IMR-90 (cell line): ENCODE data around the gene UAP1. TPM values are rescaled to one million over a fixed set of nuclear protein-coding genes. Genes with fewer than 3 reads are reported as not detected.

Source experiments
- ATAC-seq: fragments of 200-7000 bp; cut with Tn5 transposase; 2 replicates; pipeline ENCODE4 v1.9.1; 2020; ENCODE audit warnings: low read depth, mild to moderate bottlenecking, moderate library complexity
- BruUV-seq: library from RNA; stranded (reverse); fragments of 400-500 nt; replicated peaks from 2 replicates; lab custom pipeline; 2021; lab: Mats Ljungman, UMichigan
- CTCF ChIA-PET: fragments of 300-600 bp; formaldehyde crosslinking; extraction: SDS; loops from one replicate; lab custom pipeline; 2021; ENCODE audit warnings: antibody characterized with exemption; lab: Yijun Ruan, JAX
- POLR2A ChIA-PET: fragments of 300-600 bp; sonication (Branson Sonifier 250); formaldehyde crosslinking; loops from one replicate; lab custom pipeline; 2022; ENCODE audit warnings: antibody characterized with exemption; ENCODE audit not compliant: unreplicated experiment; lab: Charles Lee
- DNase-seq: peaks from one replicate; pipeline ENCODE4 v3.0.0; 2013
- H2AFZ ChIP-seq: replicated peaks from 2 replicates; pipeline ENCODE3; 2013; ENCODE audit warnings: low read length, mild to moderate bottlenecking; ENCODE audit not compliant: poor library complexity
- H2AK5ac ChIP-seq: 2 replicates; pipeline ENCODE4 v1.6.1; 2013; ENCODE audit warnings: low read depth, low read length, inconsistent platforms
- H2AK9ac ChIP-seq: replicated peaks from 2 replicates; pipeline ENCODE3; 2013; ENCODE audit warnings: mild to moderate bottlenecking, low read depth, low read length, moderate library complexity; ENCODE audit not compliant: poor library complexity
- H2BK120ac ChIP-seq: 2 replicates; pipeline ENCODE4 v1.6.1; 2013; ENCODE audit warnings: low read depth, low read length, inconsistent platforms
- H2BK15ac ChIP-seq: 3 replicates; pipeline ENCODE4 v1.6.1; 2013; ENCODE audit warnings: low read depth, low read length, inconsistent platforms
- H2BK20ac ChIP-seq: 2 replicates; pipeline ENCODE4 v1.6.1; 2013; ENCODE audit warnings: low read depth, mild to moderate bottlenecking, inconsistent platforms, low read length, moderate library complexity
- H2BK5ac ChIP-seq: 2 replicates; pipeline ENCODE4 v1.6.1; 2013; ENCODE audit warnings: mild to moderate bottlenecking, low read depth, low read length, inconsistent platforms; ENCODE audit not compliant: poor library complexity, severe bottlenecking
- H3K14ac ChIP-seq: replicated peaks from 2 replicates; pipeline ENCODE4 v1.6.1; 2013; ENCODE audit warnings: low read depth, low read length, inconsistent platforms
- H3K18ac ChIP-seq: 2 replicates; pipeline ENCODE4 v1.6.1; 2013; ENCODE audit warnings: low read depth, low read length, control low read depth
- H3K23ac ChIP-seq: 2 replicates; pipeline ENCODE4 v1.6.1; 2013; ENCODE audit warnings: low read depth, low read length, inconsistent platforms
- H3K27ac ChIP-seq: 2 replicates; pipeline ENCODE4 v1.5.1; 2013; ENCODE audit warnings: mild to moderate bottlenecking, control low read depth, low read length; ENCODE audit not compliant: insufficient read depth
- H3K27me3 ChIP-seq: 2 replicates; pipeline ENCODE4 v1.6.1; 2013; ENCODE audit warnings: low read length; ENCODE audit not compliant: control insufficient read depth, insufficient read depth
- H3K36me3 ChIP-seq: 2 replicates; pipeline ENCODE4 v1.6.1; 2013; ENCODE audit warnings: low read length, mixed read lengths; ENCODE audit not compliant: control insufficient read depth, insufficient read depth
- H3K4ac ChIP-seq: 2 replicates; pipeline ENCODE4 v1.6.1; 2013; ENCODE audit warnings: low read depth, low read length, inconsistent platforms
- H3K4me1 ChIP-seq: 2 replicates; pipeline ENCODE4 v1.6.1; 2013; ENCODE audit warnings: low read length, mixed read lengths; ENCODE audit not compliant: control insufficient read depth, insufficient read depth
- H3K4me2 ChIP-seq: 2 replicates; pipeline ENCODE4 v1.6.1; 2013; ENCODE audit warnings: low read depth, mild to moderate bottlenecking, control low read depth, low read length, moderate library complexity
- H3K4me3 ChIP-seq: 2 replicates; pipeline ENCODE4 v1.5.1; 2013; ENCODE audit warnings: low read depth, mild to moderate bottlenecking, control low read depth, low read length, moderate library complexity; ENCODE audit not compliant: insufficient read depth
- H3K56ac ChIP-seq: 2 replicates; pipeline ENCODE4 v1.6.1; 2013; ENCODE audit warnings: low read length, inconsistent platforms; ENCODE audit not compliant: insufficient read depth; ENCODE audit errors: extremely low read depth
- H3K79me1 ChIP-seq, 2 experiments: 2 replicates each; pipeline ENCODE4 v1.6.1; 2013; ENCODE audit warnings: low read length in 2 of 2, inconsistent platforms in 1 of 2, low read depth in 1 of 2
- H3K9ac ChIP-seq: 2 replicates; pipeline ENCODE4 v1.6.1; 2013; ENCODE audit warnings: low read depth, low read length, control low read depth
- H3K9me1 ChIP-seq: 2 replicates; pipeline ENCODE4 v1.6.1; 2013; ENCODE audit warnings: low read length, inconsistent platforms; ENCODE audit not compliant: insufficient read depth
- H3K9me3 ChIP-seq: 2 replicates; pipeline ENCODE4 v1.6.1; 2013; ENCODE audit warnings: low read length; ENCODE audit not compliant: control insufficient read depth, insufficient read depth
- H4K20me1 ChIP-seq: 2 replicates; pipeline ENCODE4 v1.6.1; 2013; ENCODE audit warnings: low read length, inconsistent platforms; ENCODE audit not compliant: insufficient read depth
- H4K5ac ChIP-seq: 2 replicates; pipeline ENCODE4 v1.6.1; 2013; ENCODE audit warnings: mild to moderate bottlenecking, low read depth, low read length, control low read depth
- H4K8ac ChIP-seq, 2 experiments: 2 replicates each; pipeline ENCODE4 v1.6.1; 2013; ENCODE audit warnings: low read depth in 2 of 2, low read length in 2 of 2, control low read depth in 1 of 2, inconsistent platforms in 1 of 2
- H4K91ac ChIP-seq: 2 replicates; pipeline ENCODE4 v1.6.1; 2013; ENCODE audit warnings: low read depth, low read length, inconsistent platforms; ENCODE audit not compliant: insufficient read depth
- BHLHE40 ChIP-seq: fragments of 150-350 bp; IDR thresholded peaks from 2 replicates; pipeline ENCODE4 v1.6.1; 2016; ENCODE audit warnings: mild to moderate bottlenecking, low read depth, low read length
- CEBPB ChIP-seq: IDR thresholded peaks from 2 replicates; pipeline ENCODE4 v1.6.1; 2012; ENCODE audit warnings: low read depth, low read length, improper control_type of control experiment
- CTCF ChIP-seq: conservative IDR thresholded peaks from 2 replicates; pipeline ENCODE4 v1.5.1; 2012; ENCODE audit warnings: mild to moderate bottlenecking, low read depth, low read length, improper control_type of control experiment
- ELK1 ChIP-seq: fragments of 150-350 bp; IDR thresholded peaks from 2 replicates; pipeline ENCODE4 v1.6.1; 2016; ENCODE audit warnings: low read depth, mild to moderate bottlenecking, low read length, moderate library complexity, borderline replicate concordance
- FOS ChIP-seq: fragments of 150-350 bp; IDR thresholded peaks from 2 replicates; pipeline ENCODE4 v1.6.1; 2016; ENCODE audit warnings: low read depth, low read length
- MAFK ChIP-seq: IDR thresholded peaks from 2 replicates; pipeline ENCODE4 v1.6.1; 2012; ENCODE audit warnings: low read depth, low read length, improper control_type of control experiment
- MAZ ChIP-seq: IDR thresholded peaks from 2 replicates; pipeline ENCODE4 v1.6.1; 2012; ENCODE audit warnings: low read depth, mild to moderate bottlenecking, low read length, improper control_type of control experiment, moderate library complexity, borderline replicate concordance
- MXI1 ChIP-seq: IDR thresholded peaks from 2 replicates; pipeline ENCODE4 v1.6.1; 2012; ENCODE audit warnings: low read depth, mild to moderate bottlenecking, low read length, moderate library complexity, borderline replicate concordance
- NFE2L2 ChIP-seq: fragments of 150-350 bp; IDR thresholded peaks from 2 replicates; pipeline ENCODE4 v1.6.1; 2016; ENCODE audit warnings: low read depth, mild to moderate bottlenecking, low read length
- POLR2A ChIP-seq: IDR thresholded peaks from 2 replicates; pipeline ENCODE4 v1.6.1; 2012; ENCODE audit warnings: mild to moderate bottlenecking, low read depth, low read length
- RCOR1 ChIP-seq: IDR thresholded peaks from 2 replicates; pipeline ENCODE4 v1.6.1; 2012; ENCODE audit warnings: mild to moderate bottlenecking, low read length, improper control_type of control experiment; ENCODE audit not compliant: insufficient replicate concordance
- SMC3 ChIP-seq: fragments of 150-350 bp; IDR thresholded peaks from 2 replicates; pipeline ENCODE4 v1.6.1; 2016; ENCODE audit warnings: low read depth, mild to moderate bottlenecking, antibody characterized with exemption, low read length, moderate library complexity
- USF2 ChIP-seq: fragments of 150-350 bp; IDR thresholded peaks from 2 replicates; pipeline ENCODE4 v1.6.1; 2017; ENCODE audit warnings: mild to moderate bottlenecking, antibody characterized with exemption, low read length, low read depth
- WGBS, 2 experiments: methylation state at CpG; one replicate each; pipeline versions ENCODE4 v1.1.5 to v1.1.7; 2013; ENCODE audit warnings: missing lambda C conversion rate in 2 of 2; ENCODE audit not compliant: insufficient read length in 1 of 2; ENCODE audit errors: extremely low coverage in 2 of 2; 5-methylcytosine and 5-hydroxymethylcytosine counted together
- dilution Hi-C: fragments of 300-500 bp; cut with HindIII; formaldehyde crosslinking; loops from one replicate; pipeline ENCODE4 v1.14.3; 2018; ENCODE audit warnings: low sequenced_read_pairs; ENCODE audit not compliant: unreplicated experiment
- in situ Hi-C: fragments of 300-500 bp; cut with MboI; formaldehyde crosslinking; loops from 3 replicates; pipeline ENCODE4 v1.14.3; 2019; ENCODE audit warnings: low sequenced_read_pairs, inconsistent platforms, mixed read lengths
- intact Hi-C: fragments of 100-400 bp; cut with micrococcal nuclease; formaldehyde crosslinking; loops from 2 replicates; pipeline ENCODE4 v1.10.0; 2022
- polyA plus RNA-seq, 3 experiments: library from polyadenylated mRNA; depleted of rRNA; stranded (reverse); fragments of >200 nt; gene quantifications; 2 replicates each; pipeline ENCODE4 v1.2.3, GENCODE V29; 2012; ENCODE audit warnings: low replicate concordance in 1 of 3
- total RNA-seq: library from RNA; depleted of rRNA; stranded (reverse); fragments of >200 nt; gene quantifications from 2 replicates; pipeline ENCODE4 v1.2.3, GENCODE V29; 2012

UAP1 gene
- total and polyA plus RNA-seq, 2 of the 4 experiments (the other 2 are of a cell fraction), result 93.4 to 196 TPM

GRCh38 chr1:162536511-162536910, 25.0 kb upstream of the UAP1 start:
- Histone ChIP-seq H3K9me3 (no peaks in the 10 kb centered on the region), H4K91ac (peak overlapping the region; percentile 60), H3K14ac (peak overlapping the region; percentile 47; the same call in 1 of the 2 replicates), H3K4ac (peak overlapping the region; percentile 44), H3K18ac (peak overlapping the region; percentile 10; the same call in 1 of the 2 replicates), H3K27ac (no peak overlapping the region; the same call in 1 of the 2 replicates), H3K36me3 (no peaks in the 10 kb centered on the region), H4K8ac (peak overlapping the region in 1 of 2 experiments; percentile 37; a peak in 2 of 4 replicates), H2BK20ac (peak overlapping the region; percentile 77; the same call in 1 of the 2 replicates), H2AK9ac (no peak overlapping the region), H3K79me1 (0 out of 4 replicates have a peak, but pooled peaks cover 0 to 4% of the 10 kb centered on the region in 2 experiments), H3K27me3 (no peaks in the 10 kb centered on the region), H3K9ac (no peak overlapping the region), H2BK15ac (peak overlapping the region; percentile 46; the same call in 1 of the 3 replicates), H3K4me3 (no peak overlapping the region), H3K9me1 (no peaks in the 10 kb centered on the region), H2AFZ (no peak overlapping the region), H4K5ac (peak overlapping the region; percentile 1; the same call in 1 of the 2 replicates), H3K56ac (no peak overlapping the region), H3K4me1 (peaks cover 10% of the 10 kb centered on the region), H2BK5ac (peak overlapping the region; percentile 44), H2BK120ac (peak overlapping the region; percentile 78), H3K4me2 (no peak overlapping the region), H4K20me1 (no peaks in the 10 kb centered on the region), H3K23ac (peak overlapping the region; percentile 39; the same call in 1 of the 2 replicates), H2AK5ac (peak overlapping the region; percentile 80)
- ATAC-seq (no peak), DNase-seq (peak; percentile 59)
- CTCF ChIA-PET, result interaction anchor here (0.7 kb wide), 1 partner anchor 198 kb away, joined by 3 read pairs; no protein-coding TSS in a partner anchor
- WGBS, 2 experiments, result no CpG with 5 or more reads among the region's 2 CpGs
- in situ Hi-C loops (no loop called here), dilution Hi-C loops (no loop called here), intact Hi-C loops (no loop called here)
- BruUV-seq, result no TSS peak
- no peak for TF ChIP-seq FOS
- no peak for TF ChIP-seq POLR2A
- no peak for TF ChIP-seq BHLHE40
- TF ChIP-seq RCOR1, result no peak
- no peak for TF ChIP-seq SMC3
- TF ChIP-seq MAFK, result no peak
- no peak for TF ChIP-seq USF2
- TF ChIP-seq CEBPB, result no peak
- no peak for TF ChIP-seq NFE2L2
- TF ChIP-seq CTCF, result no peak
- TF ChIP-seq MXI1, result no peak
- TF ChIP-seq MAZ, result no peak
- no peak for TF ChIP-seq ELK1
- POLR2A ChIA-PET, result no interaction called here
